ENCODE measurements around the gene PLEKHG5.
"Not testable (repeated sequence)": the region's sequence is repeated elsewhere in the genome, so short reads cannot be mapped to it uniquely, and the experiment has no call there.

The PLEKHG5 gene

GRCh38 chr1:6495540-6496364 lies 4.3 kb upstream of the PLEKHG5 start:
- DNase-seq (ENCODE audit: low spot score): no peak

GRCh38 chr1:6495041-6495441 lies 3.6 kb upstream of the PLEKHG5 start:
- DNase-seq (ENCODE audit: low spot score): no peak

GRCh38 chr1:6494627-6495026 lies 3.2 kb upstream of the PLEKHG5 start:
- no peak for DNase-seq (ENCODE audit: low spot score)

- DNase-seq (ENCODE audit: low spot score): not testable (repeated sequence)
These were observed 2.4 kb upstream of the PLEKHG5 start for GRCh38 chr1:6493834-6494223.

- no peak for DNase-seq (ENCODE audit: low spot score)
These were observed 499 bp upstream of the PLEKHG5 start for GRCh38 chr1:6491966-6492365.

GRCh38 chr1:6491081-6491449 lies 402 bp downstream of the PLEKHG5 start:
- DNase-seq (ENCODE audit: low spot score): no peak

GRCh38 chr1:6490181-6491080 lies 1.0 kb downstream of the PLEKHG5 start:
- no peak for DNase-seq (ENCODE audit: low spot score)

- peak; percentile 82 for DNase-seq (ENCODE audit: low spot score)
These were observed 1.7 kb downstream of the PLEKHG5 start for GRCh38 chr1:6489799-6490180.

GRCh38 chr1:6489383-6489765 lies 2.1 kb downstream of the PLEKHG5 start:
- no peak for DNase-seq (ENCODE audit: low spot score)

GRCh38 chr1:6488602-6489382 lies 2.7 kb downstream of the PLEKHG5 start:
- no peak for DNase-seq (ENCODE audit: low spot score)

- DNase-seq (ENCODE audit: low spot score): no peak
These were observed 3.5 kb downstream of the PLEKHG5 start for GRCh38 chr1:6487804-6488484.

GRCh38 chr1:6486433-6487011 lies 4.9 kb downstream of the PLEKHG5 start:
- peak; percentile 85 for DNase-seq (ENCODE audit: low spot score)

- no peak for DNase-seq (ENCODE audit: low spot score)
These were observed 6.0 kb downstream of the PLEKHG5 start for GRCh38 chr1:6485168-6486101.

- DNase-seq (ENCODE audit: low spot score): no peak
These were observed 6.7 kb downstream of the PLEKHG5 start for GRCh38 chr1:6484826-6485167.

- no peak for DNase-seq (ENCODE audit: low spot score)
These were observed 7.7 kb downstream of the PLEKHG5 start for GRCh38 chr1:6483761-6484117.

- no peak for DNase-seq (ENCODE audit: low spot score)
These were observed 8.3 kb downstream of the PLEKHG5 start for GRCh38 chr1:6483017-6483760.

GRCh38 chr1:6481820-6482219 lies 9.6 kb downstream of the PLEKHG5 start:
- no peak for DNase-seq (ENCODE audit: low spot score)

GRCh38 chr1:6477039-6477820 lies 14.2 kb downstream of the PLEKHG5 start:
- no peak for DNase-seq (ENCODE audit: low spot score)

- no peak for DNase-seq (ENCODE audit: low spot score)
These were observed 15.0 kb downstream of the PLEKHG5 start for GRCh38 chr1:6476483-6476882.

Data from left forelimb (tissue), 1 donor.